Stimulated activated CD8-positive, alpha-beta memory T cell treated with anti-CD3 and anti-CD28 coated beads, Interleukin-7, amount 100 ng/mL, for 24 hours (primary cell): ENCODE data around the gene ADSS1.

Experiments
- DNase-seq: peaks from one replicate; pipeline ENCODE4 v3.0.0-alpha.2; 2020; ENCODE audit warnings: low read depth

The ADSS1 gene

GRCh38 chr14:104795781-104796686 lies 72.0 kb downstream of the ADSS1 start:
- no peak for DNase-seq

DNA sequence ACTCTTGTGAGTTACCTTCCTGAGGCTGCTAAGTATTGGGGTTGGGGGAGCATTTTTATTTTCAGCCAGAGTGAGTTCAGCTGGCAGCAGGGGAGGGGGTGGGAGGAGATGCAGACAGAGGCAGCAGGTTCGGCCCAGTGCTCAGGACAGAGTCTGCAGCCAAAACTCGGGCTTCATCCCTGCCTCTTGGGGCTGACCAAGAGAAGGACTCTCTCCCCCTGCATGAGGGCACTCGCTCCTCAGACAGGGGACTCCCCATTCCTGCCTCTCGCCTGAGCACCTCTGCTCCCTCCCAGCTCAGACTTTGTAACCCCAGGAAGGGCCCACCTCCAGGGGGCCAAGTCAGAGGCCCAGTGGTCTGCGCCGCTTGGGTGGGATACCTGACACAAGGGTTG lies 72.7 kb downstream of the ADSS1 start:
- DNase-seq, result no peak
